Peyer's patch (tissue), 4 donors: ENCODE measurements around the gene CD8B2.

ENCODE experiments used
- CTCF ChIP-seq, 6 experiments: fragments of 450-650 bp in 4 of 6; fragments of 200-600 bp in 2 of 6; sonication (generic) in 1 of 6; IDR thresholded peaks; one replicate each; pipeline ENCODE4 v1.5.1; 2017 to 2019; ENCODE audit warnings: antibody characterized with exemption in 6 of 6, mild to moderate bottlenecking in 3 of 6, moderate library complexity in 1 of 6
- POLR2A ChIP-seq, 2 donors: fragments of 450-650 bp; IDR thresholded peaks; one replicate each; pipeline ENCODE4 v1.5.1; 2017; ENCODE audit warnings: antibody characterized with exemption in 2 of 2, mild to moderate bottlenecking in 2 of 2, moderate library complexity in 2 of 2

GRCh38 chr2:106541333-106541732 is 54.2 kb downstream of the CD8B2 start:
- TF ChIP-seq CTCF (IDR thresholded peaks at IDR 0.05) = no peak
- no peak for TF ChIP-seq POLR2A (IDR thresholded peaks at IDR 0.05)
